Measurements from ENCODE around the gene STT3A.
A peak's percentile ranks its signal among the peaks of the same experiment; 100 is the strongest.

GRCh38 chr11:125626288-125626950 is 33.8 kb downstream of the STT3A start:
- TF ChIP-seq CTCF (IDR thresholded peaks at IDR 0.05; ENCODE audit: low read length): peak; percentile 48
- no peak for TF ChIP-seq EZH2 (IDR thresholded peaks at IDR 0.05; ENCODE audit: borderline replicate concordance, low read length)

Data from OCI-LY1 (cell line).